Head of caudate nucleus (tissue), 42 donors: ENCODE measurements around the gene GNAT1.
"Not testable (repeated sequence)": the region's sequence is repeated elsewhere in the genome, so short reads cannot be mapped to it uniquely, and the experiment has no call there.

Source experiments
- DNase-seq, 42 donors: peaks; one replicate each; pipeline versions ENCODE4 v3.0.0 to v3.0.0-alpha.2; 2020 to 2021; ENCODE audit warnings: mixed read lengths in 7 of 42
- intact Hi-C: fragments of 100-400 bp; cut with DNase I; formaldehyde crosslinking; loops from one replicate; pipeline ENCODE4 v1.15.0; 2022

The GNAT1 gene

DNA sequence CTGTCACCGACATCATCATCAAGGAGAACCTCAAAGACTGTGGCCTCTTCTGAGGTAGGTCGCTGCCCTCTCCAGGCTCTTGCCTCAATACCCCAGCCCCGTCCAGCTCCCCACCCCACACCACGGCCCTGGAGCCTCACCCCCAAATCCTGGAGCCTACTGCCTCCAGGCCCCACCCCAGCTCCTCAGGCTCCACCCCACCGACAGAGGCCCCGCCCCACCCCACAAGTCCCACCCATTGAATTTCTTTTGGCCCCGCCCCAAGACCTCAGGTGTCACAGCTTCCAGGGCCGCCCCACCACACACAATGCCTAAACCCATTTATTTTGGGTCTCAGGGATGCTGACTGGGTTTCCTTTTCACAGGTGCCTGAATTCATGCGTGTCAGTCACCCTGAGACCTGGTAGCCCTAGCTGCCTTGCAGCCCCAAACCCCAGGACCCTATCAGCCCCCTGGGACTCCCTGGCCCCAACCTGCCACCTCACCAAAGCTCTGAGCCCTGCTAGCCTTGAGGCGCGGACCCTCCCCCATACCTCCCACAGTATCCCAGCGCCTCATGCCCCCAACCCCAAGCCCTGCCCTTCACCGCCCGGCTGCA lies 3.6 kb downstream of the GNAT1 start:
- intact Hi-C loops, result loop anchor here (5.0 kb wide), 1 partner anchor 82 kb away; the partner anchor contains the start of gene LSMEM2
- DNase-seq, result no peak

DNA sequence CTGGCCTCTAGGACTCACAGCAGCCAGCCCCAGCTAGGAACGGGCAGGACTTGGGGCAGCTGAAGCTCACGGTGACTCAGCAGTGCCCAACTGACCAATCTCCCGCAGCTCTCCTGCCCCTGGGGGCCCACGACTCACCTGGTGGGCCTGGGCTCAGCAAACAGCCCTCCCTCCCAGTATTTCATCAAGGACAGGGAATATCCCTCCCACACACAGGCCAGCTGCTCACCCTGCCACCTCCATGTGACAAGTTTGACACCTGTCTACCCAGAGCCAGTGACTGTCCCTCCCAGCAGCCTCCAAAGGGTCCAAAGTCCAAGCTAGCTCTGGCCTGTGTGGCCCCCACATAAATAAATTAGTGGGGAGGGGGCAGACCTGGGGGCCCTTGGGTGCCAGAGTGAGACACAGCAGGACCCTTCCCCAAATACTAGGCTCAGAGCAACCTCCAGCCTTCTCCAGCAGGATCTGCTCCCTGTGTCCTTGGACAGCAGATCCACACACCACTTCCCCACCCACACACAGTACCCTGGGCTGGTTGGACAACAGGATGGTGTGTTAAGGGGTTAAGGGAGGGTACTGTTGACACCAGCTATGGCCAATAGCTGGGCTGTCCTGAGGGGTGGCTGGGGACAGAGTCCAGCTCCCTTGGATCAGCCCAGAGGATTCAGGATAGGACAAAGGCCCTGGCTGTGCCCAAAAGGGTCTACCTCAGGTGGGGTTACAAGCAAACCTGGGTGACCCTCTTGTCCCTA lies 4.3 kb downstream of the GNAT1 start:
- intact Hi-C loops, result no loop called here
- DNase-seq, result no peak

DNA sequence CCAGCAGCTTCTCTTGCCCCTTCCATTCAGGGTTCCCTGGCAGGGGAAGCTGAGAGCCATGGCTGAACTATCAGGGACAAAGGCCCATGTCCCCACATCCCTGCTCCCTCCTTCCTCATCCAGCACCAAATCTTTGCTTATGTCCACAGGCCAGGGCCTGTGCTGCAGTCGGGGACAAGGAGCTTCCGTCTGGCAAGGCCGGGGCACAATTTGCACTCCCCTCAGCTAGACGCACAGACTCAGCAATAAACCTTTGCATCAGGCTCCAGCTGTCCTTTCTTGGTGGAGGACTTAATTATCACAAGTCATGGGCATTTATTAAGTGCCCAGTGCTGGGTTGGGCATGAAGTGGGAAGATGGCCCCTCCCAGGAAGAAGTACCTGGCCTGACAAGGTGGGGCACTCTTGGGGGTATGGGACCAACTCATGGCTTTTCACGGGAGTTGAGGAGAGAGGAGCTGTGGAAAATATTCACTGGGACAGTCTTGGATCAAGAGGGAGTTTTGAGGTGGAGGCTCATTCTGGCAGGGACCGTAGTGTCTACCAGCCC lies 4.9 kb downstream of the GNAT1 start:
- intact Hi-C loops, result no loop called here
- DNase-seq, result no peak

- intact Hi-C loops, result no loop called here
- DNase-seq, result no peak
Measured at GRCh38 chr3:50201573-50202315, 10.3 kb downstream of the GNAT1 start.

- intact Hi-C loops, result no loop called here
- no peak for DNase-seq
Measured at GRCh38 chr3:50202353-50203112, 11.1 kb downstream of the GNAT1 start.

GRCh38 chr3:50203113-50203808 lies 11.9 kb downstream of the GNAT1 start:
- no peak for DNase-seq
- intact Hi-C loops, result no loop called here

GRCh38 chr3:50203809-50204803 lies 12.7 kb downstream of the GNAT1 start:
- intact Hi-C loops, result no loop called here
- no peak for DNase-seq

- DNase-seq, result peak in 36 of 42 donors; percentile 23 to 76 (median 56)
- intact Hi-C loops, result no loop called here
Measured at GRCh38 chr3:50204804-50205412, 13.5 kb downstream of the GNAT1 start, which contains the start of gene SLC38A3. SLC38A3 (plus strand) TSS chr3:50205271; CDS start chr3:50214200, 8,929 bp downstream.

DNA sequence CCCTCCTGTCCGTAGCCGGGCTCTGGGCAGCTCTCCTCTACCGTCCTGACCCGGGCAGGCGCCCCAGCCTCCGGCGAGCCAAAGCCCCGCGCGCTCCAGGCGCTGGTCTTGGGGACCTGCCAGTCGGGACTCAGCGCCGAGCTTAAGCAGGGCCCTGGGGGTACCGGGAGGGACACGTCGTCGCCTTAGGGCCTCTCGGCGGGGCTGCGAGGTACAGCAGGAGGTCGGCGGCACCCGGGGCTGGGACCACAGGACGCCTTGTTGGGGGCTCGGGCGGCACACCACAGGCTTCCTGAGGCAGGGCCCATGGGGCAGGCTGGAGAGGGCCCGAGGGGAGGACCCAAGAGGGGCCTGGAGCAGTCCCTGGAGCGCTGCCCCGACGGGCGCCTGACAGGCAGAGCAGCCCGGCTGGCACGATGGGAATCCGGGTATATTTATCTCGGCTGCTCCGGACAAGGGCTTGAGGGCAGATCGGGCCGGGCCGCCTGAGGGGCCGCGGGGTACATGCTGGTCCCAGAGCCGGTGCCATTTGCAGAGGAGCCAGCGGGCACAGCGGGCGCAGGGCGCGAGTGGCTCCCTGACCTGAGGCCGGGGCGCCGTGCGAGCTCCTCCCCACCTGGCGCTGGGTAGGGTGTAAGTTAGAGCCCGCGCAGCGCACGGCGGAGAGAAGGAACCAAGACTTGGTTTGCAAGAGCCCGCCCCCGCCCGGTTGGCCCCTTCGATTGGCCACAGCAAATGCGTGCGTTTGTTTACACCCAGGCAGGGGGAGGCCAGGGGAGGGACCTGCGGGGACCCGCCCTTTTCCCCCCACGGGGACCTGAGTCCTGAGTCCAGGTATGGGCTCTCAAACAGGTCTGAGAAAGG lies 14.2 kb downstream of the GNAT1 start:
- intact Hi-C loops, result no loop called here
- peak in 31 of 42 donors; percentile 29 to 73 (median 49) for DNase-seq

DNA sequence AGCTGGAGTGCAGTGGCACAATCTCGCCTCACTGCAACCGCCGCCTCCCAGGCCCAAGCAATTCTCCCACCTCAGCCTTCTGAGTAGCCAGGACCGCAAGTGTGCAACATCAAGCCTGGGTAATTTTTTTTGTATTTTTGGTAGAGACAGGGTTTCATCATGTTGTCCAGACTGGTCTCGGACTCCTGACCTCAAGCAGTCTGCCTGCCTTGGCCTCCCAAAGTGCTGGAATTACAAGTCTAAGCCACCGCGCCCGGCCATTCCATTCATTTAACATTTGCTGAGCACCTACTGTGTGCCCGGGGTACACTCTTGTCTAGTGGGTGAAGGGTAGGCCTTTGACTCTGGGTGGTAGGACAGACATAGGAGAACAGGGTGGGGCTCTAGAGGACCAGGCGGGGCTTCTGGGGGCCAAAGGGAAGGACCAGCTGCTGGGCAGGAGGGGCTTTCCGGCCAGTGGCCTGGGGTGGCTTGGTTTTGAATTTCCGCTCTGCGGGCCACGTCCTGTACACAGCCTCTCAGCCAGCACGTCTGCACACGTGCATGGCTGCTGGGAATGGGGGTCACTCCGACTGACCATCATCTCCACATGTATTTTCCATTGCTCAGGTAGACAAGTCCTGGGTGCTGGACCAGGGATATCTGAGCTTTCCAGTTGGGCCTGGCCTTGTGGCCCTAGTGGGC lies 16.1 kb downstream of the GNAT1 start:
- DNase-seq, result no peak
- intact Hi-C loops, result no loop called here

GRCh38 chr3:50208677-50209344 lies 17.4 kb downstream of the GNAT1 start:
- no peak for DNase-seq
- intact Hi-C loops, result no loop called here

- DNase-seq, result no peak
- intact Hi-C loops, result no loop called here
Measured at GRCh38 chr3:50210176-50210509, 18.7 kb downstream of the GNAT1 start.

- DNase-seq, result no peak
- intact Hi-C loops, result no loop called here
Measured at GRCh38 chr3:50210510-50211367, 19.3 kb downstream of the GNAT1 start.

GRCh38 chr3:50211368-50211717 lies 19.9 kb downstream of the GNAT1 start:
- intact Hi-C loops, DNase-seq: not testable (repeated sequence)
